Gastrocnemius medialis (tissue), 4 donors: ENCODE measurements around the gene NUTM1. TPM values are rescaled to one million over a fixed set of nuclear protein-coding genes. Genes with fewer than 3 reads are reported as not detected.

ENCODE experiments used
- ATAC-seq, 2 donors: fragments of 150-250 bp; one replicate each; pipeline ENCODE4 v1.9.1; 2016
- DNase-seq, 2 donors: peaks; one replicate each; pipeline ENCODE4 v3.0.0-alpha.2; 2019
- H3K27ac ChIP-seq, 4 donors: fragments of 200-600 bp; sonication (generic); 1 replicate in 1 of 4; 2 replicates in 3 of 4; pipeline ENCODE4 v1.5.1; 2016 to 2018; ENCODE audit warnings: mild to moderate bottlenecking in 2 of 4, moderate library complexity in 1 of 4
- H3K27me3 ChIP-seq, 3 donors: fragments of 200-600 bp; sonication (generic) in 2 of 3; 1 replicate in 1 of 3; 2 replicates in 2 of 3; pipeline versions ENCODE4 v1.5.1 to v1.6.0; 2016 to 2019; ENCODE audit warnings: mild to moderate bottlenecking in 1 of 3, moderate library complexity in 1 of 3
- H3K36me3 ChIP-seq, 2 donors: fragments of 200-600 bp; sonication (generic) in 1 of 2; one replicate each; pipeline ENCODE4 v1.5.1; 2017 to 2018
- H3K4me1 ChIP-seq, 2 donors: fragments of 200-600 bp; sonication (generic) in 1 of 2; one replicate each; pipeline ENCODE4 v1.5.1; 2016 to 2017; ENCODE audit warnings: mild to moderate bottlenecking in 2 of 2
- H3K4me3 ChIP-seq, 4 donors: fragments of 200-600 bp; sonication (generic) in 3 of 4; 1 replicate in 1 of 4; 2 replicates in 3 of 4; pipeline ENCODE4 v1.5.1; 2016 to 2019; ENCODE audit warnings: mild to moderate bottlenecking in 2 of 4
- H3K9me3 ChIP-seq, 3 donors: fragments of 200-600 bp; sonication (generic) in 2 of 3; 1 replicate in 1 of 3; 2 replicates in 2 of 3; pipeline ENCODE4 v1.5.1; 2016 to 2019
- CTCF ChIP-seq, 5 experiments: fragments of 450-650 bp in 3 of 5; fragments of 200-600 bp in 2 of 5; sonication (generic) in 2 of 5; IDR thresholded peaks in 4 of 5; conservative IDR thresholded peaks in 1 of 5; 1 replicate in 4 of 5; 2 replicates in 1 of 5; pipeline ENCODE4 v1.5.1; 2016 to 2019; ENCODE audit warnings: antibody characterized with exemption in 5 of 5, mild to moderate bottlenecking in 3 of 5, moderate library complexity in 3 of 5
- POLR2A ChIP-seq, 2 donors: fragments of 450-650 bp; IDR thresholded peaks; one replicate each; pipeline ENCODE4 v1.6.1; 2017; ENCODE audit warnings: antibody characterized with exemption in 2 of 2, mild to moderate bottlenecking in 2 of 2, moderate library complexity in 2 of 2
- in situ Hi-C, 4 donors: fragments of 200-750 bp; cut with MboI; loops; one replicate each; pipeline versions ENCODE4 v1.15.0 to v1.8.0; 2017; ENCODE audit warnings: low sequenced_read_pairs in 4 of 4
- intact Hi-C: fragments of 100-400 bp; cut with DNase I; formaldehyde crosslinking; loops from one replicate; pipeline ENCODE4 v1.15.1; 2023; ENCODE audit warnings: low total_unique reads
- total RNA-seq, 4 donors: library from RNA; depleted of rRNA; stranded (reverse); fragments of >200 nt; gene quantifications; one replicate each; pipeline versions ENCODE4 v1.1.0 to v1.2.3, GENCODE V29; 2016

Gene NUTM1
- total RNA-seq, 4 donors from 2014 or later, result not detected

- DNase-seq (no peak), ATAC-seq (no peak)
- no peak overlapping the region for H3K27ac ChIP-seq
- intact Hi-C loops, result no loop called here
- H3K9me3 ChIP-seq, result no peaks in the 10 kb centered on the region
- H3K4me3 ChIP-seq, result no peak overlapping the region
- peaks cover 20 to 24% of the 10 kb centered on the region in 2 donors for H3K4me1 ChIP-seq
- no peaks in the 10 kb centered on the region for H3K27me3 ChIP-seq
- in situ Hi-C loops, result loop anchor here in 1 of 4 donors (10.0 kb wide), 1 partner anchor 225 kb away; the partner anchor contains the start of genes EMC7 and PGBD4
- no peak for TF ChIP-seq CTCF (IDR thresholded peaks at IDR 0.05 in 4 of 5, conservative IDR thresholded peaks at IDR 0.05 in 1 of 5)
- no peak for TF ChIP-seq POLR2A (IDR thresholded peaks at IDR 0.05)
- H3K36me3 ChIP-seq, result no peaks in the 10 kb centered on the region
Observed at GRCh38 chr15:34330279-34330678, 12.8 kb upstream of the NUTM1 start.

GRCh38 chr15:34331809-34332208 is 11.3 kb upstream of the NUTM1 start:
- no peak overlapping the region for H3K4me3 ChIP-seq
- H3K9me3 ChIP-seq, result no peaks in the 10 kb centered on the region
- TF ChIP-seq CTCF (IDR thresholded peaks at IDR 0.05 in 4 of 5, conservative IDR thresholded peaks at IDR 0.05 in 1 of 5) (no peak), POLR2A (IDR thresholded peaks at IDR 0.05) (no peak)
- ATAC-seq (no peak), DNase-seq (no peak)
- no peaks in the 10 kb centered on the region for H3K27me3 ChIP-seq
- H3K27ac ChIP-seq, result no peak overlapping the region
- peaks cover 21 to 30% of the 10 kb centered on the region in 2 donors for H3K4me1 ChIP-seq
- H3K36me3 ChIP-seq, result no peaks in the 10 kb centered on the region
- in situ Hi-C loops, result loop anchor here in 1 of 4 donors (10.0 kb wide), 1 partner anchor 227 kb away; the partner anchor contains the start of genes EMC7 and PGBD4
- intact Hi-C loops, result no loop called here

GRCh38 chr15:34332553-34333120 is 10.5 kb upstream of the NUTM1 start:
- intact Hi-C loops, result no loop called here
- Histone ChIP-seq H3K27me3 (no peaks in the 10 kb centered on the region), H3K9me3 (no peaks in the 10 kb centered on the region), H3K4me1 (peaks cover 23 to 32% of the 10 kb centered on the region in 2 donors), H3K4me3 (no peak overlapping the region), H3K36me3 (no peaks in the 10 kb centered on the region), H3K27ac (no peak overlapping the region)
- in situ Hi-C loops, result loop anchor here in 1 of 4 donors (10.0 kb wide), 1 partner anchor 228 kb away; the partner anchor contains the start of genes EMC7 and PGBD4
- DNase-seq, result no peak
- TF ChIP-seq CTCF (IDR thresholded peaks at IDR 0.05 in 4 of 5, conservative IDR thresholded peaks at IDR 0.05 in 1 of 5) (no peak), POLR2A (IDR thresholded peaks at IDR 0.05) (no peak)
- no peak for ATAC-seq

GRCh38 chr15:34334672-34335071 is 8.4 kb upstream of the NUTM1 start:
- intact Hi-C loops, result loop anchor here (5.0 kb wide), 2 partner anchors 107 to 232 kb away; partner anchors contain the start of genes EMC4, EMC7 and PGBD4
- H3K27ac ChIP-seq, result peak overlapping the region; percentile 66 to 93 (median 91)
- in situ Hi-C loops, result loop anchor here in 1 of 4 donors (10.0 kb wide), 1 partner anchor 230 kb away; the partner anchor contains the start of genes EMC7 and PGBD4
- TF ChIP-seq CTCF (IDR thresholded peaks at IDR 0.05 in 4 of 5, conservative IDR thresholded peaks at IDR 0.05 in 1 of 5), result no peak
- TF ChIP-seq POLR2A (IDR thresholded peaks at IDR 0.05), result no peak
- H3K9me3 ChIP-seq, result no peaks in the 10 kb centered on the region
- H3K27me3 ChIP-seq, result no peaks in the 10 kb centered on the region
- no peak for ATAC-seq
- peaks cover 31 to 34% of the 10 kb centered on the region in 2 donors for H3K4me1 ChIP-seq
- peaks cover 0 to 5% of the 10 kb centered on the region in 2 donors for H3K36me3 ChIP-seq
- peak overlapping the region in 3 of 4 donors; percentile 10 to 85 (median 38) for H3K4me3 ChIP-seq
- DNase-seq, result no peak
